Measurements from ENCODE around the gene AKR1C4.

DNA sequence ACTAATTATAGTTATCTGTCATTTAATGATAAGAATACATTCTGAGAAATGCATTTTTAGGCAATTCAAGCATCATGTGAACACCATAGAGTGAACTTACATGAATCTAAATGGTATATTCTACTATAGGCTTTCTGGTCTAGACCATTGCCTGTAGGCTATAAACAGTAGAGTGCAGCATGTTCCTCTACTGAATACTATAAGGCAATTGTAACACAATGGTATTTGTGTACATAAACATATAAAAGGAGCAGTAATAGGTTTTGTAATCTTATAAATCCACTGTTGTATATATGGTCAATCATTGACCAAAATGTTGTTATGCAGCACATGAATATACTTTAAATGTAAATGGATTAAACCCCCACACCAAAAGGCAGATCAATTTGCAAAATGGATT is 71.6 kb downstream of the AKR1C4 start:
- TF ChIP-seq, protein P1, sequence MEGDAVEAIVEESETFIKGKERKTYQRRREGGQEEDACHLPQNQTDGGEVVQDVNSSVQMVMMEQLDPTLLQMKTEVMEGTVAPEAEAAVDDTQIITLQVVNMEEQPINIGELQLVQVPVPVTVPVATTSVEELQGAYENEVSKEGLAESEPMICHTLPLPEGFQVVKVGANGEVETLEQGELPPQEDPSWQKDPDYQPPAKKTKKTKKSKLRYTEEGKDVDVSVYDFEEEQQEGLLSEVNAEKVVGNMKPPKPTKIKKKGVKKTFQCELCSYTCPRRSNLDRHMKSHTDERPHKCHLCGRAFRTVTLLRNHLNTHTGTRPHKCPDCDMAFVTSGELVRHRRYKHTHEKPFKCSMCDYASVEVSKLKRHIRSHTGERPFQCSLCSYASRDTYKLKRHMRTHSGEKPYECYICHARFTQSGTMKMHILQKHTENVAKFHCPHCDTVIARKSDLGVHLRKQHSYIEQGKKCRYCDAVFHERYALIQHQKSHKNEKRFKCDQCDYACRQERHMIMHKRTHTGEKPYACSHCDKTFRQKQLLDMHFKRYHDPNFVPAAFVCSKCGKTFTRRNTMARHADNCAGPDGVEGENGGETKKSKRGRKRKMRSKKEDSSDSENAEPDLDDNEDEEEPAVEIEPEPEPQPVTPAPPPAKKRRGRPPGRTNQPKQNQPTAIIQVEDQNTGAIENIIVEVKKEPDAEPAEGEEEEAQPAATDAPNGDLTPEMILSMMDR (conservative IDR thresholded peaks at IDR 0.05; ENCODE audit: low read length), result no peak
- no peak for TF ChIP-seq EZH2phosphoT487 (IDR thresholded peaks at IDR 0.05; ENCODE audit: borderline replicate concordance)
